HG03135 (cell line): ENCODE data around the gene TMEM151B.
"Not testable (repeated sequence)": the region's sequence is repeated elsewhere in the genome, so short reads cannot be mapped to it uniquely, and the experiment has no call there.

Experiments used
- ATAC-seq: cut with Tn5 transposase; IDR thresholded peaks from one replicate; pipeline ENCODE4 v1.9.1; 2021; ENCODE audit warnings: mild to moderate bottlenecking, moderate library complexity; ENCODE audit not compliant: unreplicated experiment

Gene TMEM151B

GRCh38 chr6:44327760-44328159 is 57.5 kb downstream of the TMEM151B start:
- ATAC-seq = no peak

- not testable (repeated sequence) for ATAC-seq
Observed at GRCh38 chr6:44328203-44328602, 58.0 kb downstream of the TMEM151B start.

DNA sequence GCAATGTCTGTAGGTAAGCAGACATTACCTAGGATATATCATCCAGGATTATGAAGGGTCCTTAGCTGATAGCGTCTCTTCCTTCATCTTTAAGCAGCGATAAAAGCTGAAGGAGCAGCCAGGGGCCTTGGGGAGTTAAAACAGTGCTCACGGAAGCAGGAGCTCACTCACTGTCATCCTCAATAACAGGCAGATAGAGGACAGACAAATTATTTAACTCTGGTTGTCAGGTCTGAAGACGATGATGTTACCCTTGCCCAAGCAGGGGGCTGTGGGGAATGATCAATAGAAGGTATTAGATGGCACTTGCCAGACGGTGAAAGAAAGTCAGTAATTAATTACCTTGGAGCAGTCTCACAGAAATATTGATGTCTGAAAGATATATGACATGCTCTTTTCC is 59.6 kb downstream of the TMEM151B start:
- ATAC-seq = no peak

GRCh38 chr6:44332585-44332984 is 62.3 kb downstream of the TMEM151B start:
- ATAC-seq = no peak

GRCh38 chr6:44333273-44333919 is 63.1 kb downstream of the TMEM151B start:
- no peak for ATAC-seq

GRCh38 chr6:44333942-44334341 is 63.7 kb downstream of the TMEM151B start:
- no peak for ATAC-seq

DNA sequence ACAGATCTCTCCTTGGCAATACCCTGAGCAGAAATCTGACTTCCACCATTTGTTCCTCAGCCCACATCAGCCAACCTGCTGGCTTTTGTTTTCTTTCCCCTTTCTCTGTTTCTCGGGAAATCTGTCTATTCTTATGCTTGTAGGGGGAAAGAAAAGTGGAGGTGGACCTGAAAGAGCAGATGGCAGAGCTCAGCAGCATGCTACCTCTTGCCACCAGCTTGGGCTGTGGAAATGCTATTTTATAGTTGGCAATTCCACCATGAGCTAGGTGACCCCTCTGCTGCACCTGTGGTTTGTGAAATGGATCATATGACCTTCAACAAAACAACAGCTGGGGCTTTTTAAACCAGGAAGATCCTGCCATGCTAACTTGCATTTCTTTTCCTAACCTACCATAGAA is 65.4 kb downstream of the TMEM151B start:
- no peak for ATAC-seq

GRCh38 chr6:44338228-44339122 is 68.2 kb downstream of the TMEM151B start:
- ATAC-seq = peak; percentile 70

DNA sequence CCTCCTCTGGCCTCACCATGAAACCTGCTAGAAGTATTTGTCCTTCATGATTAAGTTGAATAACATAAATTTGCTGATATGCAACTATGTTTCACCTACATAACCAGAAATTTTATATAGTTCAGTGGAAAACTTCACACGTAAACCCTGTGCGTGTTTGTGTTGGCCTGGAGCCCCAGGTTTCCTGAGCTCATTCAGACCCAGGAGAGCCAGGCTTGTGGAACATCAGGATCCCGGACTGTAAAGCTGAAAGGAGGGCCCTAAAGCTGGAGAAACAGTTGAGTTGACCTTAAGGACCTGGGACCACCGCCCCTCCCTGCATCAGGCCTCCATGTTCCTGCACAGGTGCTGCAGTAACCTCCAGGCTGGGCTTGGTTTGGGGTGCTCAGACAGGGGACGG is 69.1 kb downstream of the TMEM151B start:
- no peak for ATAC-seq

DNA sequence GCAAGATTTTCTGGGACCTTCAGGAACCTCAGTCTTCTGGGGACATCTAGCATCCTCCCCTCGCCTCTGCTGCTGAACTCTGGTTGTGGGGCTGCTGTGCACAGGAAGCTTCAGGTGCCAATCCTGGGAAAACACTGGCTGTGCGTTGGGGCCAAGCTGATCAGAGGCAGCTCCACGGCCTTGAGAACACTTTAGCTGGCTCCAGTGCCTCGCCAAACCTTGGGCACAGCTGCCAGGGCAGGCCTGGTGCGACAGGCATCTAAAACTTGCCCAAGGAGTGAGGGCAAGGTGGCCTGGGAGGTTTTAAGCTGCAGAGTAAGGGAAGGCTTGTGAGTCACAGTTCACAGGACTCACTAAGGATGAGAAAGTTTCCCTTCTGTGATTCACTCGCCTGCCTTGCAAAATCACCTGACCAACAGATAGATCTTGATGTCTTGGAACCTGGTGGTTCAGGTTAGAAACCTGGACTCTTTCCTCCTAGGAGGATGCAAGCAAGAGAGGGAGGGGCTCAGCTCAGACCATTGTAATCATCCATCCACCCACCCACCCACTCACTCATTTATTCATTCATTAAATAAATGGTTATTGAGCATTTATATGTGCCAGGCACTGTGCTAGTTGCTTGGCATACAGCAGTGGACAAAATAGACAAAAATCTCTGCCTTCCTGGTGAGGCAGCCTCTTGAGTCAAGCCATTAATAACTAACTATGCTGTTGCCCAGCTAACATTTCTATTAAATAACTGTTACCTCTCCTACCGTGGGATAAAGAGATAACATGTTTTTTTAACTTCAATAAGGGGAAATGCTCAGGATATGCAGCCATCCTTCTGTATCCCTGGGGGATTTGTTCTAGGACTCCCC is 69.7 kb downstream of the TMEM151B start:
- no peak for ATAC-seq

GRCh38 chr6:44341095-44341890 is 71.0 kb downstream of the TMEM151B start:
- no peak for ATAC-seq

- ATAC-seq = no peak
Observed at GRCh38 chr6:44342052-44342451, 71.8 kb downstream of the TMEM151B start.

DNA sequence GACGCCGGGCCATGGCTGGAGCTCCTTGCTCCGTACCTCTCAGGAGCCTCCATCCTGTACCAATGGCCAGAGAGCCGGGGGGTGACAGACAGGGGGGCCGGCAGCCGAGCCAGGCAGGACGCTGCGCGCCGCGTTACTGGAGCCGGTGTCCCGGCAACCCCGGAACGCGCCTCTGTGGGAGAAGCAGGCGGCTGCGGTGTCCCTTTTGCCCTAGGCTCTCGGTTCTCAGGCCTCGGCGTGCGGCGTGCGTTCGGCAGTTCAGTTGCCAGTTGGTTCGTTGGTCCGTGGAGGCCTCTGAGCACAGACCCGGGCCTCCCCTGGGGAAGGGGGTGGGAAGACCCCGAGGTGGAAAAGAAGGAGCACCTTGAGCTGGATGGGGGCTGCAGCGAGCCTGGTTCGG is 72.2 kb downstream of the TMEM151B start, which contains the start of gene SPATS1:
TSS of gene SPATS1 (plus strand) at position 162 of the 400 bp plus-strand sequence. CDS start 446 bp downstream, outside the sequence.
- no peak for ATAC-seq

DNA sequence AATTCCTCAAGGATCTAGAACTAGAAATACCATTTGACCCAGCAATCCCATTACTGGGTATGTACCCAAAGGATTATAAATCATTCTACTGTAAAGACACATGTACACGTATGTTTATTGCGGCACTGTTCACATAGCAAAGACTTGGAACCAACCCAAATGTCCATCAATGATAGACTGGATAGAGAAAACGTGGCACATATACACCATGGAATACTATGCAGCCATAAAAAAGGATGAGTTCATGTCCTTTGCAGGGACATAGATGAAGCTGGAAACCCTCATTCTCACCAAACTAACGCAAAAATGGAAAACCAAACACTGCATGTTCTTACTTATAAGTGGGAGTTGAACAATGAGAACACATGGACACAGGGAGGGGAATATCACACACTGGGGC is 76.6 kb downstream of the TMEM151B start:
- ATAC-seq = not testable (repeated sequence)

- no peak for ATAC-seq
Observed at GRCh38 chr6:44349904-44350649, 79.8 kb downstream of the TMEM151B start.

GRCh38 chr6:44350650-44350994 is 80.4 kb downstream of the TMEM151B start:
- not testable (repeated sequence) for ATAC-seq

- no peak for ATAC-seq
Observed at GRCh38 chr6:44352259-44352658, 82.0 kb downstream of the TMEM151B start.

GRCh38 chr6:44353336-44353735 is 83.1 kb downstream of the TMEM151B start:
- no peak for ATAC-seq

GRCh38 chr6:44355640-44356039 is 85.4 kb downstream of the TMEM151B start:
- no peak for ATAC-seq

GRCh38 chr6:44356487-44356886 is 86.2 kb downstream of the TMEM151B start:
- ATAC-seq = no peak
